CD14-positive monocyte (primary cell): Measurements from ENCODE around the gene STRIP2. TPM values are rescaled to one million over a fixed set of nuclear protein-coding genes. Genes with fewer than 3 reads are reported as not detected.

Source experiments
- DNase-seq, 3 donors: peaks; one replicate each; pipeline ENCODE4 v3.0.0-alpha.2; 2011 to 2022
- H2AFZ ChIP-seq: 2 replicates; pipeline ENCODE4 v1.6.0; 2012; ENCODE audit warnings: mild to moderate bottlenecking, low read depth, low read length, inconsistent platforms; ENCODE audit not compliant: insufficient read depth, poor library complexity, severe bottlenecking
- H3K27ac ChIP-seq, 2 donors: 1 replicate in 1 of 2; 2 replicates in 1 of 2; pipeline ENCODE4 v1.5.1; 2012 to 2013; ENCODE audit warnings: low read length in 2 of 2, control low read depth in 1 of 2, inconsistent platforms in 1 of 2, low read depth in 1 of 2, mild to moderate bottlenecking in 1 of 2
- H3K27me3 ChIP-seq, 2 donors: one replicate each; pipeline versions ENCODE4 v1.6.0 to v1.6.1; 2011 to 2013; ENCODE audit warnings: low read length in 2 of 2; ENCODE audit not compliant: control insufficient read depth in 2 of 2, insufficient read depth in 2 of 2
- H3K36me3 ChIP-seq, 2 donors: replicated peaks in 1 of 2; 1 replicate in 1 of 2; 2 replicates in 1 of 2; pipeline versions ENCODE4 v1.5.1 to v1.6.1; 2012 to 2013; ENCODE audit warnings: low read length in 2 of 2, control low read depth in 1 of 2, inconsistent platforms in 1 of 2, mild to moderate bottlenecking in 1 of 2; ENCODE audit not compliant: insufficient read depth in 2 of 2, control insufficient read depth in 1 of 2
- H3K4me1 ChIP-seq, 2 donors: 1 replicate in 1 of 2; 2 replicates in 1 of 2; pipeline versions ENCODE4 v1.5.1 to v1.6.1; 2012 to 2013; ENCODE audit warnings: low read length in 2 of 2, control low read depth in 1 of 2, inconsistent platforms in 1 of 2, mild to moderate bottlenecking in 1 of 2, moderate library complexity in 1 of 2; ENCODE audit not compliant: insufficient read depth in 2 of 2, control insufficient read depth in 1 of 2
- H3K4me2 ChIP-seq: replicated peaks from 2 replicates; pipeline ENCODE3; 2012; ENCODE audit warnings: low read length, moderate library complexity, mild to moderate bottlenecking; ENCODE audit not compliant: poor library complexity, severe bottlenecking; ENCODE audit errors: extremely low read depth
- H3K4me3 ChIP-seq, 3 experiments: fragments of 200-600 bp in 1 of 3; sonication (generic) in 1 of 3; replicated peaks in 1 of 3; 1 replicate in 2 of 3; 2 replicates in 1 of 3; pipeline ENCODE4 v1.5.1; 2011 to 2013; ENCODE audit warnings: low read length in 3 of 3, mild to moderate bottlenecking in 3 of 3, control low read depth in 2 of 3, low read depth in 2 of 3, inconsistent platforms in 1 of 3, moderate library complexity in 1 of 3
- H3K79me2 ChIP-seq: 2 replicates; pipeline ENCODE4 v1.6.0; 2012; ENCODE audit warnings: mild to moderate bottlenecking, control low read depth, inconsistent platforms, low read length, moderate library complexity; ENCODE audit not compliant: insufficient read depth
- H3K9ac ChIP-seq: 2 replicates; pipeline ENCODE4 v1.6.0; 2017; ENCODE audit warnings: low read length, mild to moderate bottlenecking; ENCODE audit not compliant: insufficient read depth, poor library complexity, severe bottlenecking
- H3K9me3 ChIP-seq, 2 donors: replicated peaks in 1 of 2; 1 replicate in 1 of 2; 2 replicates in 1 of 2; pipeline versions ENCODE4 v1.5.1 to v1.6.1; 2012 to 2013; ENCODE audit warnings: low read length in 2 of 2, control low read depth in 1 of 2; ENCODE audit not compliant: control insufficient read depth in 1 of 2, insufficient read depth in 1 of 2
- H4K20me1 ChIP-seq: 2 replicates; pipeline ENCODE4 v1.6.0; 2012; ENCODE audit warnings: mild to moderate bottlenecking, low read length, control low read depth, moderate library complexity; ENCODE audit not compliant: insufficient read depth
- H3K27ac Mint-ChIP-seq, 7 donors: one replicate each; pipeline ENCODE4 v1.8.0; 2020; ENCODE audit warnings: mild to moderate bottlenecking in 7 of 7, mixed read lengths in 7 of 7, moderate library complexity in 6 of 7, inconsistent platforms in 2 of 7
- H3K27me3 Mint-ChIP-seq, 3 donors: one replicate each; pipeline ENCODE4 v1.8.0; 2021 to 2022; ENCODE audit warnings: low read depth in 3 of 3, mild to moderate bottlenecking in 3 of 3, mixed read lengths in 3 of 3, moderate library complexity in 3 of 3, inconsistent platforms in 1 of 3
- H3K36me3 Mint-ChIP-seq, 2 donors: one replicate each; pipeline ENCODE4 v1.8.0; 2020; ENCODE audit warnings: mixed read lengths in 2 of 2, inconsistent platforms in 1 of 2, mild to moderate bottlenecking in 1 of 2
- H3K4me1 Mint-ChIP-seq: one replicate; pipeline ENCODE4 v1.8.0; 2020; ENCODE audit warnings: mild to moderate bottlenecking, mixed read lengths
- H3K4me3 Mint-ChIP-seq, 2 donors: one replicate each; pipeline ENCODE4 v1.8.0; 2020; ENCODE audit warnings: mild to moderate bottlenecking in 2 of 2, mixed read lengths in 2 of 2, moderate library complexity in 1 of 2
- H3K9me3 Mint-ChIP-seq, 7 donors: one replicate each; pipeline ENCODE4 v1.8.0; 2020 to 2022; ENCODE audit warnings: mixed read lengths in 7 of 7, mild to moderate bottlenecking in 6 of 7, moderate library complexity in 6 of 7, inconsistent platforms in 2 of 7
- CTCF ChIP-seq: fragments of 200-600 bp; IDR thresholded peaks from one replicate; pipeline ENCODE4 v1.8.0; 2022; ENCODE audit warnings: antibody characterized with exemption, mild to moderate bottlenecking
- WGBS: methylation state at CpG from one replicate; pipeline ENCODE4 v1.1.5; 2013; ENCODE audit warnings: missing lambda C conversion rate; ENCODE audit not compliant: insufficient coverage; 5-methylcytosine and 5-hydroxymethylcytosine counted together
- intact Hi-C, 2 donors: fragments of 100-400 bp; cut with micrococcal nuclease; formaldehyde crosslinking; loops; one replicate each; pipeline versions ENCODE4 v1.15.0 to v1.15.1; 2023
- polyA plus RNA-seq, 3 donors: library from polyadenylated mRNA; depleted of rRNA in 1 of 3; unstranded in 2 of 3; stranded (reverse) in 1 of 3; fragments of 300-500 nt in 2 of 3; fragments of >200 nt in 1 of 3; fragmentation: Illumina TruSeq in 2 of 3; gene quantifications; 1 replicate in 2 of 3; 2 replicates in 1 of 3; pipeline ENCODE4 v1.2.3, GENCODE V29; 2012 to 2021

STRIP2 gene
- polyA plus RNA-seq, 3 donors = 0.11 to 0.12 TPM; not detected in 1

GRCh38 chr7:129421717-129422250, 12.4 kb upstream of the STRIP2 start:
- intact Hi-C loops = no loop called here
- Histone ChIP-seq H3K79me2 (no peaks in the 10 kb centered on the region), H3K27ac (no peak overlapping the region), H3K4me1 (no peaks in the 10 kb centered on the region), H3K9me3 (no peaks in the 10 kb centered on the region), H3K36me3 (peaks cover 25 to 58% of the 10 kb centered on the region in 2 donors), H4K20me1 (no peaks in the 10 kb centered on the region), H3K9ac (no peak overlapping the region), H3K4me2 (no peak overlapping the region), H3K27me3 (no peaks in the 10 kb centered on the region), H2AFZ (no peak overlapping the region), H3K4me3 (no peak overlapping the region)
- peaks cover 0 to 1% (median 0%) of the 10 kb centered on the region in 3 donors for H3K27me3 Mint-ChIP-seq
- no peak for TF ChIP-seq CTCF
- peaks cover 47 to 54% of the 10 kb centered on the region in 2 donors for H3K36me3 Mint-ChIP-seq
- H3K4me1 Mint-ChIP-seq = peaks cover 4% of the 10 kb centered on the region
- DNase-seq = no peak
- H3K9me3 Mint-ChIP-seq = no peaks in the 10 kb centered on the region
- no peak overlapping the region for H3K4me3 Mint-ChIP-seq
- no CpG with 5 or more reads among the region's 2 CpGs for WGBS
- H3K27ac Mint-ChIP-seq = no peak overlapping the region

- intact Hi-C loops = no loop called here
- no peak overlapping the region for H3K27ac Mint-ChIP-seq
Observed at GRCh38 chr7:129422727-129423126, 11.5 kb upstream of the STRIP2 start.

More at GRCh38 chr7:129422727-129423126, 11.5 kb upstream of the STRIP2 start:
- no peak overlapping the region for H2AFZ ChIP-seq
- H4K20me1 ChIP-seq = no peaks in the 10 kb centered on the region
- Mint-ChIP-seq H3K27me3 (no peaks in the 10 kb centered on the region), H3K4me3 (no peak overlapping the region), H3K4me1 (peaks cover 9% of the 10 kb centered on the region), H3K36me3 (peaks cover 52 to 57% of the 10 kb centered on the region in 2 donors), H3K9me3 (no peaks in the 10 kb centered on the region)
- no peaks in the 10 kb centered on the region for H3K9me3 ChIP-seq
- H3K36me3 ChIP-seq = peaks cover 30 to 67% of the 10 kb centered on the region in 2 donors
- H3K79me2 ChIP-seq = no peaks in the 10 kb centered on the region
- 100% methylated on average over 1 of the region's 4 CpGs for WGBS
- H3K4me3 ChIP-seq = no peak overlapping the region
- DNase-seq = no peak
- no peak overlapping the region for H3K9ac ChIP-seq
- no peak overlapping the region for H3K27ac ChIP-seq
- no peak overlapping the region for H3K4me2 ChIP-seq
- no peak for TF ChIP-seq CTCF
- no peaks in the 10 kb centered on the region for H3K4me1 ChIP-seq
- H3K27me3 ChIP-seq = no peaks in the 10 kb centered on the region
